Endothelial cell (in vitro differentiated cells): ENCODE measurements around the gene KIAA1217. TPM values are rescaled to one million over a fixed set of nuclear protein-coding genes. Genes with fewer than 3 reads are reported as not detected.

Experiments used
- DNase-seq: peaks from one replicate; pipeline ENCODE4 v3.0.0; 2021; ENCODE audit warnings: low spot score
- H3K27ac Mint-ChIP-seq: one replicate; pipeline ENCODE4 v1.8.0; 2021; ENCODE audit warnings: mixed read lengths, inconsistent platforms; ENCODE audit not compliant: unreplicated experiment
- H3K27me3 Mint-ChIP-seq: one replicate; pipeline ENCODE4 v1.8.0; 2021; ENCODE audit warnings: mild to moderate bottlenecking, moderate library complexity, mixed read lengths, inconsistent platforms; ENCODE audit not compliant: unreplicated experiment
- H3K36me3 Mint-ChIP-seq: one replicate; pipeline ENCODE4 v1.8.0; 2021; ENCODE audit warnings: mild to moderate bottlenecking, low read depth, mixed read lengths, inconsistent platforms; ENCODE audit not compliant: unreplicated experiment
- H3K4me1 Mint-ChIP-seq: one replicate; pipeline ENCODE4 v1.8.0; 2021; ENCODE audit warnings: mild to moderate bottlenecking, mixed read lengths, inconsistent platforms; ENCODE audit not compliant: unreplicated experiment
- H3K4me3 Mint-ChIP-seq: one replicate; pipeline ENCODE4 v1.8.0; 2021; ENCODE audit warnings: mild to moderate bottlenecking, mixed read lengths, inconsistent platforms; ENCODE audit not compliant: unreplicated experiment
- H3K9me3 Mint-ChIP-seq: one replicate; pipeline ENCODE4 v1.8.0; 2021; ENCODE audit warnings: mixed read lengths, inconsistent platforms; ENCODE audit not compliant: unreplicated experiment
- CTCF ChIP-seq: fragments of 200-600 bp; sonication (generic); IDR thresholded peaks from one replicate; pipeline ENCODE4 v1.5.0; 2021; ENCODE audit warnings: antibody characterized with exemption; ENCODE audit not compliant: unreplicated experiment
- total RNA-seq: library from RNA; stranded (reverse); fragmentation: NEBNext Ultra II Directional; extraction: Animal tissue kit (Norgen Biotek cat#: 25700); gene quantifications from one replicate; pipeline ENCODE4 v1.2.1, GENCODE V29; 2021; ENCODE audit not compliant: unreplicated experiment

Gene KIAA1217
- total RNA-seq, 1 donor from 2014 or later: 70.8 TPM

GRCh38 chr10:24363070-24363469, 154.1 kb downstream of the KIAA1217 start:
- peaks cover 2% of the 10 kb centered on the region for H3K27me3 Mint-ChIP-seq
- TF ChIP-seq CTCF: no peak
- H3K4me3 Mint-ChIP-seq: no peak overlapping the region
- no peak for DNase-seq
- H3K27ac Mint-ChIP-seq: peak overlapping the region; percentile 5
- H3K36me3 Mint-ChIP-seq: no peaks in the 10 kb centered on the region
- peaks cover 20% of the 10 kb centered on the region for H3K4me1 Mint-ChIP-seq
- no peaks in the 10 kb centered on the region for H3K9me3 Mint-ChIP-seq

GRCh38 chr10:24367688-24368087, 158.8 kb downstream of the KIAA1217 start:
- H3K4me1 Mint-ChIP-seq: peaks cover 17% of the 10 kb centered on the region
- no peak overlapping the region for H3K4me3 Mint-ChIP-seq

GRCh38 chr10:24370877-24371276, 161.9 kb downstream of the KIAA1217 start:
- H3K9me3 Mint-ChIP-seq: peaks cover 7% of the 10 kb centered on the region
- peaks cover 4% of the 10 kb centered on the region for H3K27me3 Mint-ChIP-seq
- no peak for TF ChIP-seq CTCF
- peak overlapping the region; percentile 17 for H3K4me3 Mint-ChIP-seq
- no peak overlapping the region for H3K27ac Mint-ChIP-seq
- H3K36me3 Mint-ChIP-seq: peaks cover 30% of the 10 kb centered on the region
- no peaks in the 10 kb centered on the region for H3K4me1 Mint-ChIP-seq
- no peak for DNase-seq

More at GRCh38 chr10:24367688-24368087, 158.8 kb downstream of the KIAA1217 start:
- Mint-ChIP-seq H3K27ac (no peak overlapping the region), H3K9me3 (peaks cover 7% of the 10 kb centered on the region), H3K36me3 (peaks cover 23% of the 10 kb centered on the region), H3K27me3 (peaks cover 5% of the 10 kb centered on the region)
- DNase-seq: no peak
- no peak for TF ChIP-seq CTCF

- Mint-ChIP-seq H3K27me3 (peaks cover 4% of the 10 kb centered on the region), H3K9me3 (peaks cover 7% of the 10 kb centered on the region), H3K36me3 (peaks cover 30% of the 10 kb centered on the region), H3K4me1 (no peaks in the 10 kb centered on the region), H3K27ac (no peak overlapping the region), H3K4me3 (peak overlapping the region; percentile 17)
- no peak for DNase-seq
- no peak for TF ChIP-seq CTCF
Observed at GRCh38 chr10:24371396-24371795, 162.5 kb downstream of the KIAA1217 start.

- H3K27me3 Mint-ChIP-seq: peaks cover 2% of the 10 kb centered on the region
- peaks cover 25% of the 10 kb centered on the region for H3K36me3 Mint-ChIP-seq
- TF ChIP-seq CTCF: no peak
- no peak overlapping the region for H3K4me3 Mint-ChIP-seq
- no peaks in the 10 kb centered on the region for H3K4me1 Mint-ChIP-seq
- peaks cover 7% of the 10 kb centered on the region for H3K9me3 Mint-ChIP-seq
- no peak overlapping the region for H3K27ac Mint-ChIP-seq
- DNase-seq: no peak
Observed at GRCh38 chr10:24374134-24374915, 165.4 kb downstream of the KIAA1217 start.
